WERI-Rb-1 (cell line): ENCODE results near the gene SIM1.

Source experiments
- DNase-seq: peaks from one replicate; pipeline ENCODE4 v3.0.0-alpha.2; 2020
- H3K27ac ChIP-seq: fragments of 250-450 bp; sonication (Bioruptor Pico); 2 replicates; pipeline ENCODE4 v1.5.1; 2020; ENCODE audit warnings: mild to moderate bottlenecking, moderate library complexity
- H3K27me3 ChIP-seq: fragments of 250-450 bp; sonication (Bioruptor Pico); 2 replicates; pipeline ENCODE4 v1.5.1; 2021; ENCODE audit warnings: mild to moderate bottlenecking, low read depth, moderate library complexity; ENCODE audit not compliant: insufficient read depth, severe bottlenecking
- H3K36me3 ChIP-seq: fragments of 250-450 bp; sonication (Bioruptor Pico); 2 replicates; pipeline ENCODE4 v1.5.1; 2020; ENCODE audit warnings: mild to moderate bottlenecking, moderate library complexity
- H3K4me3 ChIP-seq: 2 replicates; pipeline ENCODE4 v1.5.1; 2011; ENCODE audit warnings: low read depth, mild to moderate bottlenecking, control low read depth, low read length
- H3K9me3 ChIP-seq: fragments of 250-450 bp; sonication (Bioruptor Pico); 2 replicates; pipeline ENCODE4 v1.5.1; 2021; ENCODE audit warnings: mild to moderate bottlenecking, moderate library complexity; ENCODE audit not compliant: severe bottlenecking
- TF ChIP-seq, protein P1 (sequence below): IDR thresholded peaks from 2 replicates; pipeline ENCODE4 v1.5.1; 2011; ENCODE audit warnings: low read depth, mild to moderate bottlenecking, control low read depth, inconsistent platforms, low read length

Gene SIM1

DNA sequence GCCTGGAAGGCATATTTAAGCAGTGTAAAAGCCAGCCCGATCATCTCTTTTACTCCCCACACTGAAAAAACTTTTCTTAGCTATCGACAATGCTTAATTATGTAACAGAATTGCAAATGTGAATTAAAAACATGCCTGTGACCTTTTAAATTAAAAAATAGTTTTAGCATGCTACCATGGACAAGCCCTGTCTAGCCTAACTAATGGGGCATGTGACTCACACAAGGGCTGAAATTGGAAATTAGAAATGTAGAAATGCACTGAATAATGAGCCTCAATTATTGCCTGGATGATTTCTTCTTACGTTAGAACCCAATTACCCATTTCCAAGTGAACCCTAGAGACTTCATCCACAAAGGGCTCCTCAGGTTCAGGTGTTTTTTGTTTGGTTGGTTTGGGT, 82.7 kb downstream of the SIM1 start:
- Histone ChIP-seq H3K27me3 (no peaks in the 10 kb centered on the region), H3K4me3 (no peak overlapping the region), H3K9me3 (no peaks in the 10 kb centered on the region), H3K27ac (no peak overlapping the region), H3K36me3 (no peaks in the 10 kb centered on the region)
- TF ChIP-seq, protein P1, sequence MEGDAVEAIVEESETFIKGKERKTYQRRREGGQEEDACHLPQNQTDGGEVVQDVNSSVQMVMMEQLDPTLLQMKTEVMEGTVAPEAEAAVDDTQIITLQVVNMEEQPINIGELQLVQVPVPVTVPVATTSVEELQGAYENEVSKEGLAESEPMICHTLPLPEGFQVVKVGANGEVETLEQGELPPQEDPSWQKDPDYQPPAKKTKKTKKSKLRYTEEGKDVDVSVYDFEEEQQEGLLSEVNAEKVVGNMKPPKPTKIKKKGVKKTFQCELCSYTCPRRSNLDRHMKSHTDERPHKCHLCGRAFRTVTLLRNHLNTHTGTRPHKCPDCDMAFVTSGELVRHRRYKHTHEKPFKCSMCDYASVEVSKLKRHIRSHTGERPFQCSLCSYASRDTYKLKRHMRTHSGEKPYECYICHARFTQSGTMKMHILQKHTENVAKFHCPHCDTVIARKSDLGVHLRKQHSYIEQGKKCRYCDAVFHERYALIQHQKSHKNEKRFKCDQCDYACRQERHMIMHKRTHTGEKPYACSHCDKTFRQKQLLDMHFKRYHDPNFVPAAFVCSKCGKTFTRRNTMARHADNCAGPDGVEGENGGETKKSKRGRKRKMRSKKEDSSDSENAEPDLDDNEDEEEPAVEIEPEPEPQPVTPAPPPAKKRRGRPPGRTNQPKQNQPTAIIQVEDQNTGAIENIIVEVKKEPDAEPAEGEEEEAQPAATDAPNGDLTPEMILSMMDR: no peak
- DNase-seq: no peak

DNA sequence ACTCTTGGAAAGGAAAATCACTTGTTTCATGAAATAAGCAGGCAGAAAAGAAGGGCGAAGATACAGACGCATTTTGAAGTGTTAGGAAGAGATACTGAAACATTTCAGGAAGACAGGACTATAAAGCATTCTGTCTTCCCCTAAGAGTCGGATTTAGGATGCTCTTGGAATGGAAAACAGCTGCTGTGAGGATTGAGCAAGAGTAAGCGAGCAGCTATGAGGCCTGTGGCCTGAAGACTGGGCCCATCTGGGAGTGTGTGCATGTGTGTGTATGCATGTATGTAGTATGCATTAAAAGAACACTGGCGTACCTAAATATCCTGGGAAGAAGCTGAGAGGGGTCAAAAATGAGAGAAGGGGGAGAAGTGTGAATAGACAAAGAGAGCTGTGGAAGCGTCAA, 83.6 kb downstream of the SIM1 start:
- no peak for DNase-seq
- Histone ChIP-seq H3K9me3 (no peaks in the 10 kb centered on the region), H3K4me3 (no peak overlapping the region), H3K36me3 (no peaks in the 10 kb centered on the region), H3K27me3 (no peaks in the 10 kb centered on the region), H3K27ac (no peak overlapping the region)
- TF ChIP-seq, protein P1: no peak

DNA sequence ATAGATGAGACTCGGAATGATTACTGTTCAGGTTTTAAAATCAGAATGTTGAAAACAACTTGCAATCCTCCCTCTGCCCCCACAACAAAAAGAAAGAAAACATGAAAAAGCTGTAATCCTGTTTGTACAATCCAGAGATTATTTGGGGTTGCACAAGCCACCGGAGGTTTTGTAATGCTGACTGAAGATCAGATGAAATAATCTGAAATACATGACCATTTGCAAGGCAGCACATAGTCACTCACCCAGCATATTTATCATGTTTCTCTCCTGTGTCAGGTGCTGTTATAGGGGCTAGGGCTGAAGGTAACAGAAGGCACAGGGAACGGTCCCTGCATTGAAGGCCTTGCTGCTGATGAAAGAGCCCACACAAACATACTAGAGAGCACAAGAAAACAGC, 85.3 kb downstream of the SIM1 start:
- no peaks in the 10 kb centered on the region for H3K27me3 ChIP-seq
- H3K9me3 ChIP-seq: no peaks in the 10 kb centered on the region
- no peak overlapping the region for H3K4me3 ChIP-seq
- TF ChIP-seq, protein P1: no peak
- no peak for DNase-seq
- H3K27ac ChIP-seq: no peak overlapping the region
- no peaks in the 10 kb centered on the region for H3K36me3 ChIP-seq

DNA sequence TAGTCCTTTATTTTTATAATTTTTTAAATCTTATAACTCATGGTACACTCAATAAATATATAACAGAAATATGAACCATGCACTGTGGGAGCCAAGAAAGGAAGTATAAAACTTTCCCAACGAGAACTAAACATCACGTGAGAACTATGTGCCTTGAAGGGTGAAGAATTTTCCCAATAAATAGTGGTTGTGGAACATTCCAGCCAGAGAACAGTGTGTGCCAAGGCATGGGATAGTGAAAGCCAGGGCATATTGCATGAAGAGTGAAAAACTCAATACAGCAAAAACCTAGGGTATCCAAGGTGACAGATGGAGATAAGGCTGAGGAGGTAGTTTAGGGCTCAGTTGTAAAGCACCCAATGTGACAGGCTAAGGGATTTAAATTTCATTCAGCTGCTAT, 86.1 kb downstream of the SIM1 start:
- no peak for DNase-seq
- H3K4me3 ChIP-seq: no peak overlapping the region
- no peaks in the 10 kb centered on the region for H3K36me3 ChIP-seq
- H3K27me3 ChIP-seq: no peaks in the 10 kb centered on the region
- TF ChIP-seq, protein P1: no peak
- no peak overlapping the region for H3K27ac ChIP-seq
- no peaks in the 10 kb centered on the region for H3K9me3 ChIP-seq

DNA sequence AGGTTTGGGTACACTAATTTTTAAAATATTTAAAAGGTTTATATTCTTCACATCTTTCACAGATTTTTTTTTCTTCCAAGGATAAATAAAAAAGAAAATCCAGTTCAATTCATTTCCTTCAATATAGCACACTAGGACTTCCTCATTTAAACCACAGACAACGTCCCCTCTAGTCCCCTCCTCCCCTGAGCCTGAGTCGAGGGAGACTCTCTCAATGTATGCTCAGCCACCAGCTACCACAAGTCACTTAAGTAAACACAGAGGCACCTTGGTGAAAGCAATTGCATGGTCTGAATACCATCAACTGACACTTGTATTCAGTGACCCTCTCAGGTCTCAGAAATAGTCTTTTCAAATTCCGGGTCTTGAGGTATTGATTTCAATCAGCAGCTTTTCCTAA, 88.6 kb downstream of the SIM1 start:
- TF ChIP-seq, protein P1: no peak
- DNase-seq: no peak
- H3K4me3 ChIP-seq: no peak overlapping the region
- H3K27me3 ChIP-seq: no peaks in the 10 kb centered on the region
- no peak overlapping the region for H3K27ac ChIP-seq
- no peaks in the 10 kb centered on the region for H3K9me3 ChIP-seq
- H3K36me3 ChIP-seq: no peaks in the 10 kb centered on the region

DNA sequence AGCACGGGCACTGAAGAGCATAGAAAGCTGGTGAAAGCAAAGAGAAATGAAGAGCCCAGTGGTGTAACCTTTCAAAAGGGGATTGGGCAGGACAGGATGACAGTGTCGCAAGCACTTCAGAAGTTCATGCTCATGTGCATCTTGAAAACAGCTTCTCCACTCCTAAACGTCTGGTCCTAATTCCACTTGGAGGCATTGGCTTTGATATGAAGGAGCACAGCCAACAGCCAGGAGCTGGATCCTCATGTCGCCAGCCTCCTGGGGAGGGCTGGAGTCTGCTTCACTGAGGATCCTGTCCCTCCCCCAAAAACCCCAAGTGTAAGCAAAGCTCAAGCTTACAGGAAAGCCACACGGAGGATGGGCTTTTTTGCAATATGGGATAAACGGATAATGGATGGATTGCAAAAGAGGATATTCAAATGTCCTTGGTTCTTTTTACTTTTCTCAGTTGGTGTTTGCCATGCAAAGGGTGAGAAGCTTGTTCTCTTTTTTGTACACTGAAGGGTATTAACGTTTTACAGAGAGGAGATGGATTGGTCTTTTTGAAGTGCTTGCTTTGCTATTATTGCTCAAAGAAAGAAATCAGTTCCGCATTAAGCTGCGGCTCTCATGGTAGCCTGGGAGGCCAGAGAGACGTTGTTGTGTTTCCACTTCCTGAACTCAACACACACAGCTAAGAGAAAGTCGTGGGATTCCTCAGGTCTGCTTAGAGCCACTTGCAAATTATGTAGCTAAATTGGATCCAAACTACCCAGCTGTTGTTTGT, 92.2 kb downstream of the SIM1 start:
- Histone ChIP-seq H3K27me3 (no peaks in the 10 kb centered on the region), H3K4me3 (no peak overlapping the region), H3K9me3 (no peaks in the 10 kb centered on the region), H3K36me3 (no peaks in the 10 kb centered on the region), H3K27ac (no peak overlapping the region)
- no peak for DNase-seq
- TF ChIP-seq, protein P1: no peak
